Measurements from ENCODE around the gene OR10H5. TPM values are rescaled to one million over a fixed set of nuclear protein-coding genes. Genes with fewer than 3 reads are reported as not detected.

OR10H5 gene
- total and polyA plus RNA-seq, 2 of the 13 experiments (the other 11 are each of a cell fraction or from before 2014, with no cell fraction given), result not detected

DNA sequence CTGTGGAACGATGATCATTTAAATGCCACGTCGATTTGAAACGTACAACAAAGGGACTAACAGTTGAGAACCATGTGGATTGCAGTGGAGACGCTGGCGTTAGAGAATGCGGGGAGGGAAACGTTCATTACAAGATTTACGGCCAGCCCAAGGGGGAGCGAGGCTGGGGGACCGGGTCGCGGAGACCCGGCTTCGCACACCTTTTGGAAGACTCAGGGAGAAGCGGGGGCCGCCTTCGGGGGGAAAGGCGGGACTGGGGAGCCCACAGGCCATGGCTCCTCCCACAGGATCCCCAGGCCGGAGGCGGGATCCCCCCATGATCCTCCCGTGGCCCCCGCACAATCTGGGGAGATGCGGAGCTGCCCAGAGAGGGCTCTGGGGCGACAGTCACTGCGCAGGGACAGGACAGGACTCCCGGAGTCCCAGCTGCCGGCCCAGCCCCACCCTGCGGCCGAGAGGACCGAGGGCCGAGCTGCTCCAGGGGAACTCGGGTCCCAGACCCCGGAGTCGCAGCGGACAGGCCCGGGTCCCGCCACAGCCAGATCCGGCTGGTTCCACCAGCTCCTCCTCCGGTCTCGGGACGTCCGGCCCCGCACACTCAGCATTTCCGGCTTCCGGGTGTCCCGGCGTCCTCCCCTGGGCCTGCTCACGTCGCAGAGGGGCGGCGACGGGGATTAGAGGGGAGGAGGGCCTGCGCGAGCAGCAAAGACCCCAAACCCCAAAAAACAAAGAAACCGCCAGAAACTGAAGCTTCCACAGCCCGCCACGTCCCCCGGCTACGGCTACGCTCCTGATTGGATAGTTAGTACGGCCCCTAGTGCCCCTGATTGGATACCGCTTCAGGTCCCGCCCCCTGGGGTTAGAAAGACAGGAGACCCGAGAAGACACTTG, 49.1 kb downstream of the OR10H5 start (continued):
- peak; percentile 80; the same call in 1 of the 2 replicates for TF ChIP-seq ZNF563 (CRISPR knock-in tag; IDR thresholded peaks at IDR 0.05)
- TF ChIP-seq, protein P1, sequence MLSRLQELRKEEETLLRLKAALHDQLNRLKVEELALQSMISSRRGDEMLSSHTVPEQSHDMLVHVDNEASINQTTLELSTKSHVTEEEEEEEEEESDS (CRISPR knock-in tag; IDR thresholded peaks at IDR 0.05; ENCODE audit: borderline replicate concordance), result no peak
- TF ChIP-seq POLR2AphosphoS5 (IDR thresholded peaks at IDR 0.05; ENCODE audit: low read depth, low read length), result peak; percentile 48
- TF ChIP-seq, protein P2, sequence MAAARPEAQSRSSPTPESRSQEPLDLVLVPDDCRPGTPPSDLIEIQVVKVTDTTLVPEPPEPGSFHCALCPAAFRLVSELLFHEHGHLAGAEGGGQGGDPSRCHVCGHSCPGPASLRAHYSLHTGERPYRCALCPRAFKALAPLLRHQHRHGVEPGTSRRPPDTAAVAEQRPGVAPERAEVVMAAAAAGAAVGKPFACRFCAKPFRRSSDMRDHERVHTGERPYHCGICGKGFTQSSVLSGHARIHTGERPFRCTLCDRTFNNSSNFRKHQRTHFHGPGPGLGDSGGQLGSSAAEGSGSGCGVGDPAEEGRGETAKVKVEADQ (CRISPR knock-in tag; IDR thresholded peaks at IDR 0.05; ENCODE audit: borderline replicate concordance), result peak; percentile 75; the same call in 1 of the 2 replicates
- peak; percentile 86 for TF ChIP-seq KDM2A (CRISPR knock-in tag; IDR thresholded peaks at IDR 0.05; ENCODE audit: borderline replicate concordance, low read depth)
- peak; percentile 46 for TF ChIP-seq RAD21 (CRISPR knock-in tag; IDR thresholded peaks at IDR 0.05)
- TF ChIP-seq, protein P3, sequence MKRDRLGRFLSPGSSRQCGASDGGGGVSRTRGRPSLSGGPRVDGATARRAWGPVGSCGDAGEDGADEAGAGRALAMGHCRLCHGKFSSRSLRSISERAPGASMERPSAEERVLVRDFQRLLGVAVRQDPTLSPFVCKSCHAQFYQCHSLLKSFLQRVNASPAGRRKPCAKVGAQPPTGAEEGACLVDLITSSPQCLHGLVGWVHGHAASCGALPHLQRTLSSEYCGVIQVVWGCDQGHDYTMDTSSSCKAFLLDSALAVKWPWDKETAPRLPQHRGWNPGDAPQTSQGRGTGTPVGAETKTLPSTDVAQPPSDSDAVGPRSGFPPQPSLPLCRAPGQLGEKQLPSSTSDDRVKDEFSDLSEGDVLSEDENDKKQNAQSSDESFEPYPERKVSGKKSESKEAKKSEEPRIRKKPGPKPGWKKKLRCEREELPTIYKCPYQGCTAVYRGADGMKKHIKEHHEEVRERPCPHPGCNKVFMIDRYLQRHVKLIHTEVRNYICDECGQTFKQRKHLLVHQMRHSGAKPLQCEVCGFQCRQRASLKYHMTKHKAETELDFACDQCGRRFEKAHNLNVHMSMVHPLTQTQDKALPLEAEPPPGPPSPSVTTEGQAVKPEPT (CRISPR knock-in tag; IDR thresholded peaks at IDR 0.05; ENCODE audit: low read depth), result peak; percentile 55; the same call in 1 of the 2 replicates
- peak; percentile 76 for TF ChIP-seq ZNF446 (CRISPR knock-in tag; IDR thresholded peaks at IDR 0.05)
- TF ChIP-seq ZNF674 (CRISPR knock-in tag; IDR thresholded peaks at IDR 0.05; ENCODE audit: low read depth), result no peak
- TF ChIP-seq ARNT2 (CRISPR knock-in tag; IDR thresholded peaks at IDR 0.05; ENCODE audit: low read depth), result peak; percentile 74; the same call in 1 of the 2 replicates
- peak; percentile 16 for TF ChIP-seq ASH2L (IDR thresholded peaks at IDR 0.05; ENCODE audit: insufficient read length, low read depth, low read length)
- TF ChIP-seq ZNF776 (CRISPR knock-in tag; IDR thresholded peaks at IDR 0.05), result peak; percentile 78; the same call in 1 of the 2 replicates
- TF ChIP-seq MYC (CRISPR knock-in tag; IDR thresholded peaks at IDR 0.05; ENCODE audit: borderline replicate concordance), result peak; percentile 68; the same call in 1 of the 2 replicates
- TF ChIP-seq ARID3A (IDR thresholded peaks at IDR 0.05; ENCODE audit: low read depth, low read length), result no peak
- 0 out of 2 replicates have a peak, but pooled peaks have one; percentile 45 for TF ChIP-seq RNF2 (conservative IDR thresholded peaks at IDR 0.05; ENCODE audit: low read depth)
- TF ChIP-seq TCF7 (IDR thresholded peaks at IDR 0.05; ENCODE audit: low read depth), result 0 out of 2 replicates have a peak, but pooled peaks have one; percentile 2
- TF ChIP-seq MTA1 (CRISPR knock-in tag; IDR thresholded peaks at IDR 0.05; ENCODE audit: borderline replicate concordance), result peak; percentile 64; the same call in 1 of the 2 replicates
- peak; percentile 53; the same call in 1 of the 2 replicates for TF ChIP-seq ZNF350 (CRISPR knock-in tag; IDR thresholded peaks at IDR 0.05; ENCODE audit: borderline replicate concordance, low read depth)
- TF ChIP-seq ZNF30 (CRISPR knock-in tag; IDR thresholded peaks at IDR 0.05), result no peak
- TF ChIP-seq MED8 (CRISPR knock-in tag; IDR thresholded peaks at IDR 0.05; ENCODE audit: insufficient replicate concordance), result peak; percentile 61
- TF ChIP-seq, protein P4, sequence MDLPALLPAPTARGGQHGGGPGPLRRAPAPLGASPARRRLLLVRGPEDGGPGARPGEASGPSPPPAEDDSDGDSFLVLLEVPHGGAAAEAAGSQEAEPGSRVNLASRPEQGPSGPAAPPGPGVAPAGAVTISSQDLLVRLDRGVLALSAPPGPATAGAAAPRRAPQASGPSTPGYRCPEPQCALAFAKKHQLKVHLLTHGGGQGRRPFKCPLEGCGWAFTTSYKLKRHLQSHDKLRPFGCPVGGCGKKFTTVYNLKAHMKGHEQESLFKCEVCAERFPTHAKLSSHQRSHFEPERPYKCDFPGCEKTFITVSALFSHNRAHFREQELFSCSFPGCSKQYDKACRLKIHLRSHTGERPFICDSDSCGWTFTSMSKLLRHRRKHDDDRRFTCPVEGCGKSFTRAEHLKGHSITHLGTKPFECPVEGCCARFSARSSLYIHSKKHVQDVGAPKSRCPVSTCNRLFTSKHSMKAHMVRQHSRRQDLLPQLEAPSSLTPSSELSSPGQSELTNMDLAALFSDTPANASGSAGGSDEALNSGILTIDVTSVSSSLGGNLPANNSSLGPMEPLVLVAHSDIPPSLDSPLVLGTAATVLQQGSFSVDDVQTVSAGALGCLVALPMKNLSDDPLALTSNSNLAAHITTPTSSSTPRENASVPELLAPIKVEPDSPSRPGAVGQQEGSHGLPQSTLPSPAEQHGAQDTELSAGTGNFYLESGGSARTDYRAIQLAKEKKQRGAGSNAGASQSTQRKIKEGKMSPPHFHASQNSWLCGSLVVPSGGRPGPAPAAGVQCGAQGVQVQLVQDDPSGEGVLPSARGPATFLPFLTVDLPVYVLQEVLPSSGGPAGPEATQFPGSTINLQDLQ (CRISPR knock-in tag; IDR thresholded peaks at IDR 0.05), result 0 out of 2 replicates have a peak, but pooled peaks have one; percentile 25
